ENCODE results near the gene PROX1. TPM values are rescaled to one million over a fixed set of nuclear protein-coding genes. Genes with fewer than 3 reads are reported as not detected.

The PROX1 gene
- total RNA-seq, 1 experiment from 2014 or later, result 3.8 TPM

GRCh38 chr1:213982672-213983492 is 4.9 kb upstream of the PROX1 start (continued):
- TF ChIP-seq ZBTB43 (CRISPR knock-in tag; IDR thresholded peaks at IDR 0.05), result 0 out of 2 replicates have a peak, but pooled peaks have one; percentile 59
- TF ChIP-seq ZMAT4 (CRISPR knock-in tag; IDR thresholded peaks at IDR 0.05), result no peak
- no peak for TF ChIP-seq GABPB1 (CRISPR knock-in tag; IDR thresholded peaks at IDR 0.05)
- peak; percentile 38; the same call in 1 of the 2 replicates for TF ChIP-seq MYBL2 (CRISPR knock-in tag; IDR thresholded peaks at IDR 0.05)
- TF ChIP-seq MLX (CRISPR knock-in tag; IDR thresholded peaks at IDR 0.05), result no peak
- no peak for TF ChIP-seq ZNF219 (CRISPR knock-in tag; IDR thresholded peaks at IDR 0.05; ENCODE audit: borderline replicate concordance)
- TF ChIP-seq RELA (CRISPR knock-in tag; IDR thresholded peaks at IDR 0.05; ENCODE audit: borderline replicate concordance), result 0 out of 2 replicates have a peak, but pooled peaks have one; percentile 3
- no peak for TF ChIP-seq MXD4 (CRISPR knock-in tag; IDR thresholded peaks at IDR 0.05; ENCODE audit: borderline replicate concordance)
- peak; percentile 79 for TF ChIP-seq FOXP1 (CRISPR knock-in tag; IDR thresholded peaks at IDR 0.05; ENCODE audit: borderline replicate concordance)
- no peak for TF ChIP-seq NFE2L1 (CRISPR knock-in tag; IDR thresholded peaks at IDR 0.05)
- TF ChIP-seq AFF4 (CRISPR knock-in tag; IDR thresholded peaks at IDR 0.05; ENCODE audit: borderline replicate concordance), result no peak
- TF ChIP-seq ETV6 (CRISPR knock-in tag; IDR thresholded peaks at IDR 0.05), result no peak
- peak; percentile 42; the same call in 1 of the 2 replicates for TF ChIP-seq ATF2 (CRISPR knock-in tag; IDR thresholded peaks at IDR 0.05; ENCODE audit: borderline replicate concordance, low read depth)
- TF ChIP-seq JUN (CRISPR knock-in tag; IDR thresholded peaks at IDR 0.05), result 0 out of 2 replicates have a peak, but pooled peaks have one; percentile 35
- no peak for TF ChIP-seq ZSCAN18 (CRISPR knock-in tag; IDR thresholded peaks at IDR 0.05)
- no peak for TF ChIP-seq SMAD4 (CRISPR knock-in tag; IDR thresholded peaks at IDR 0.05)
- peak; percentile 82 for TF ChIP-seq E2F5 (CRISPR knock-in tag; IDR thresholded peaks at IDR 0.05)
- no peak for TF ChIP-seq EMX1 (CRISPR knock-in tag; IDR thresholded peaks at IDR 0.05)
- peak; percentile 45; the same call in 1 of the 2 replicates for TF ChIP-seq SP1 (CRISPR knock-in tag; conservative IDR thresholded peaks at IDR 0.05)
- 0 out of 2 replicates have a peak, but pooled peaks have one; percentile 30 for TF ChIP-seq USF2 (CRISPR knock-in tag; IDR thresholded peaks at IDR 0.05)
- no peak for TF ChIP-seq ZNF121 (CRISPR knock-in tag; IDR thresholded peaks at IDR 0.05)
- TF ChIP-seq ATF6 (CRISPR knock-in tag; IDR thresholded peaks at IDR 0.05), result no peak
- no peak for TF ChIP-seq ERG (CRISPR knock-in tag; IDR thresholded peaks at IDR 0.05)

Measured in WTC11 (cell line).